GM12878 (cell line): Measurements from ENCODE around the gene TRAF5. TPM values are rescaled to one million over a fixed set of nuclear protein-coding genes. Genes with fewer than 3 reads are reported as not detected.

Source experiments
- ATF3 ChIP-seq: IDR thresholded peaks from 2 replicates; pipeline ENCODE4 v1.6.1; 2011; ENCODE audit warnings: low read depth, mild to moderate bottlenecking, low read length, moderate library complexity, borderline replicate concordance; ENCODE audit errors: extremely low read depth
- BACH1 ChIP-seq: fragments of 450-650 bp; IDR thresholded peaks from 2 replicates; pipeline ENCODE4 v1.6.1; 2017; ENCODE audit warnings: mild to moderate bottlenecking, borderline replicate concordance
- CBFB ChIP-seq: IDR thresholded peaks from 2 replicates; pipeline ENCODE4 v1.6.1; 2016; ENCODE audit warnings: antibody characterized with exemption, low read depth
- CHD1 ChIP-seq: IDR thresholded peaks from 2 replicates; pipeline ENCODE4 v1.6.1; 2012; ENCODE audit warnings: low read depth, low read length, improper control_type of control experiment
- CREB1 ChIP-seq: IDR thresholded peaks from 2 replicates; pipeline ENCODE4 v1.6.1; 2012; ENCODE audit warnings: low read depth, mild to moderate bottlenecking, inconsistent platforms
- CREM ChIP-seq: IDR thresholded peaks from 2 replicates; pipeline ENCODE4 v1.6.1; 2014; ENCODE audit warnings: antibody characterized with exemption, low read depth
- EP300 ChIP-seq, 2 experiments: fragments of 150-350 bp in 1 of 2; IDR thresholded peaks; 2 replicates each; pipeline ENCODE4 v1.6.1; 2011 to 2012; ENCODE audit warnings: low read depth in 2 of 2, low read length in 2 of 2, borderline replicate concordance in 1 of 2, improper control_type of control experiment in 1 of 2, inconsistent platforms in 1 of 2; ENCODE audit not compliant: control insufficient read depth in 1 of 2
- FOXK2 ChIP-seq: fragments of 450-650 bp; IDR thresholded peaks from 2 replicates; pipeline ENCODE4 v1.6.1; 2017; ENCODE audit warnings: mild to moderate bottlenecking, moderate library complexity
- GATAD2B ChIP-seq: fragments of 450-650 bp; conservative IDR thresholded peaks from 2 replicates; pipeline ENCODE4 v1.6.1; 2017; ENCODE audit warnings: low read depth, mild to moderate bottlenecking, moderate library complexity
- IRF4 ChIP-seq: IDR thresholded peaks from 2 replicates; pipeline ENCODE4 v1.6.1; 2011; ENCODE audit warnings: low read depth, low read length
- MTA2 ChIP-seq: fragments of 450-650 bp; IDR thresholded peaks from 2 replicates; pipeline ENCODE4 v1.6.1; 2016; ENCODE audit warnings: low read depth, mild to moderate bottlenecking, moderate library complexity
- MXI1 ChIP-seq: fragments of 150-350 bp; IDR thresholded peaks from 2 replicates; pipeline ENCODE4 v1.6.1; 2011; ENCODE audit warnings: low read depth, mild to moderate bottlenecking, inconsistent platforms, low read length, improper control_type of control experiment
- PAX5 ChIP-seq: IDR thresholded peaks from 2 replicates; pipeline ENCODE4 v1.6.1; 2011; ENCODE audit warnings: low read depth, low read length, borderline replicate concordance
- RAD21 ChIP-seq: IDR thresholded peaks from 2 replicates; pipeline ENCODE4 v1.6.1; 2011; ENCODE audit warnings: mild to moderate bottlenecking, low read depth, low read length, moderate library complexity; ENCODE audit not compliant: insufficient read depth
- RUNX3 ChIP-seq: IDR thresholded peaks from 2 replicates; pipeline ENCODE4 v1.6.1; 2012; ENCODE audit warnings: low read length, inconsistent platforms
- STAT3 ChIP-seq: IDR thresholded peaks from 2 replicates; pipeline ENCODE4 v1.6.1; 2011; ENCODE audit warnings: low read depth, low read length, improper control_type of control experiment
- TAF1 ChIP-seq: IDR thresholded peaks from 2 replicates; pipeline ENCODE4 v1.6.1; 2011; ENCODE audit warnings: mild to moderate bottlenecking, low read depth, low read length, borderline replicate concordance
- TCF12 ChIP-seq: IDR thresholded peaks from 2 replicates; pipeline ENCODE4 v1.6.1; 2011; ENCODE audit warnings: low read depth, mild to moderate bottlenecking, low read length
- ZSCAN29 ChIP-seq: fragments of 450-650 bp; IDR thresholded peaks from 2 replicates; pipeline ENCODE4 v1.6.1; 2017; ENCODE audit warnings: mild to moderate bottlenecking, moderate library complexity
- polyA plus RNA-seq, 11 experiments: library from polyadenylated mRNA; depleted of rRNA in 4 of 11; unstranded in 6 of 11; stranded (reverse) in 5 of 11; fragments of >200 nt; fragmentation: Nextera tagmentation in 4 of 11; fragmentation: Illumina TruSeq in 1 of 11; extraction: Ambion mirVana in 4 of 11; extraction: Trizol in 1 of 11; gene quantifications; 1 replicate in 1 of 11; 2 replicates in 10 of 11; pipeline versions ENCODE4 v1.2.1 to v1.2.3, GENCODE V29; 2011 to 2016; ENCODE audit warnings: inconsistent platforms in 2 of 11, missing spikeins in 2 of 11, low read depth in 1 of 11
- total RNA-seq, 4 experiments: library from RNA; depleted of rRNA in 3 of 4; stranded (reverse); fragments of >200 nt in 3 of 4; fragmentation: Illumina TruSeq in 1 of 4; extraction: Trizol in 1 of 4; gene quantifications; 2 replicates each; pipeline versions ENCODE4 v1.2.1 to v1.2.3, GENCODE V29; 2013 to 2021
- TF ChIP-seq, protein P1 (sequence below): fragments of 450-650 bp; formaldehyde crosslinking; IDR thresholded peaks from 2 replicates; pipeline ENCODE4 v1.4.0; 2022; ENCODE audit warnings: mild to moderate bottlenecking, moderate library complexity
- TF ChIP-seq, protein P2 (sequence below): fragments of 450-650 bp; IDR thresholded peaks from 2 replicates; pipeline ENCODE4 v1.6.1; 2017; ENCODE audit warnings: low read depth, mild to moderate bottlenecking, moderate library complexity
- TF ChIP-seq, protein P3 (sequence below): IDR thresholded peaks from 2 replicates; pipeline ENCODE4 v1.6.1; 2011; ENCODE audit warnings: low read depth, low read length, improper control_type of control experiment, borderline replicate concordance
- TF ChIP-seq, protein P4 (sequence below): IDR thresholded peaks from 2 replicates; pipeline ENCODE4 v1.6.1; 2012; ENCODE audit warnings: low read depth, low read length, improper control_type of control experiment

The TRAF5 gene
- total and polyA plus RNA-seq, 10 of the 15 experiments (the other 5 are each of a cell fraction or from before 2014, with no cell fraction given): 10.6 to 36.5 (median 26.3) TPM

DNA sequence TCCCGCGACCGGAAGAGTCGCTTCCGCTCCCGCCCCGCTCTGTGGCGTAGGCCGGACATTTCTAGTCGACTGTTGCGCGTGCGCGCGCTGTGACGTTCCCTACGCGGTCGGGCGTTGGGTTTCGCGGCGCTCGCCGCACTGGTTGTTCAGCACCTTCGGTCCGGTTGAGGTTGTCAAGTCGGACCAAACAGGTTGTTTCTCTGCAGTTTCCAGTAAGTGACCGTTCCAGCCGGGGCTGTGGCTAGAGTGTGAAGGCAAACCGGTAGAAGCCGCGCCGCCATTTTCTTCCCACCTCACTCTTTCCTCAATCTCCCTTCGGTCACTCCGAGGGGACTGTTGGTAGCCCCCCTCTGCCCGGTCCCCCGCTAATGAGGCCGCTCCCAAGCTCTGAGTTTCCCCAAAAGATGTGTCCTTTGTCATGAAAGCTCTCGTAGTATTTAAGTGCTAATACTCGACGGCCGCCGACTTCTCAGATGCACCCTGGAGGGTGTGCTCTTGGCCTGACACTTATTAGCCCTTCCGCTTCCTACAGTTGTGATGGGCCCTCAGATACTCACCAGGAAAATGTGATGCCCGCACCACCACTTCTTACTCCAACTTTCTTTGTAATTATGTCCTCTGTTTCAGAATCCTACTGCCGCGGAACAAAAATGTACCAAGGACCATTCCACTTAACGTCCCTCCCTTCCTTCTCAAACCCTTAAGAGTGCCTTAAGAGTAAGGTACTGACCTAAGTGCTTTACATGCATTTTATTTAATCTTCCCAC is 56.3 kb downstream of the TRAF5 start (continued):
- TF ChIP-seq, protein P1, sequence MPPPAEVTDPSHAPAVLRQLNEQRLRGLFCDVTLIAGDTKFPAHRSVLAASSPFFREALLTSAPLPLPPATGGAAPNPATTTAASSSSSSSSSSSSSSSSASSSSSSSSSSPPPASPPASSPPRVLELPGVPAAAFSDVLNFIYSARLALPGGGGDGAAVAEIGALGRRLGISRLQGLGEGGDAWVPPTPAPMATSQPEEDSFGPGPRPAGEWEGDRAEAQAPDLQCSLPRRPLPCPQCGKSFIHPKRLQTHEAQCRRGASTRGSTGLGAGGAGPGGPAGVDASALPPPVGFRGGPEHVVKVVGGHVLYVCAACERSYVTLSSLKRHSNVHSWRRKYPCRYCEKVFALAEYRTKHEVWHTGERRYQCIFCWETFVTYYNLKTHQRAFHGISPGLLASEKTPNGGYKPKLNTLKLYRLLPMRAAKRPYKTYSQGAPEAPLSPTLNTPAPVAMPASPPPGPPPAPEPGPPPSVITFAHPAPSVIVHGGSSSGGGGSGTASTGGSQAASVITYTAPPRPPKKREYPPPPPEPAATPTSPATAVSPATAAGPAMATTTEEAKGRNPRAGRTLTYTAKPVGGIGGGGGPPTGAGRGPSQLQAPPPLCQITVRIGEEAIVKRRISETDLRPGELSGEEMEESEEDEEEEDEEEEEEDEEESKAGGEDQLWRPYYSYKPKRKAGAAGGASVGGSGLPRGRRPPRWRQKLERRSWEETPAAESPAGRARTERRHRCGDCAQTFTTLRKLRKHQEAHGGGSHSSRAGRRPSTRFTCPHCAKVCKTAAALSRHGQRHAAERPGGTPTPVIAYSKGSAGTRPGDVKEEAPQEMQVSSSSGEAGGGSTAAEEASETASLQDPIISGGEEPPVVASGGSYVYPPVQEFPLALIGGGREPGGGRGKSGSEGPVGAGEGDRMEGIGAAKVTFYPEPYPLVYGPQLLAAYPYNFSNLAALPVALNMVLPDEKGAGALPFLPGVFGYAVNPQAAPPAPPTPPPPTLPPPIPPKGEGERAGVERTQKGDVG (CRISPR knock-in tag): no peak
- TF ChIP-seq, protein P2, sequence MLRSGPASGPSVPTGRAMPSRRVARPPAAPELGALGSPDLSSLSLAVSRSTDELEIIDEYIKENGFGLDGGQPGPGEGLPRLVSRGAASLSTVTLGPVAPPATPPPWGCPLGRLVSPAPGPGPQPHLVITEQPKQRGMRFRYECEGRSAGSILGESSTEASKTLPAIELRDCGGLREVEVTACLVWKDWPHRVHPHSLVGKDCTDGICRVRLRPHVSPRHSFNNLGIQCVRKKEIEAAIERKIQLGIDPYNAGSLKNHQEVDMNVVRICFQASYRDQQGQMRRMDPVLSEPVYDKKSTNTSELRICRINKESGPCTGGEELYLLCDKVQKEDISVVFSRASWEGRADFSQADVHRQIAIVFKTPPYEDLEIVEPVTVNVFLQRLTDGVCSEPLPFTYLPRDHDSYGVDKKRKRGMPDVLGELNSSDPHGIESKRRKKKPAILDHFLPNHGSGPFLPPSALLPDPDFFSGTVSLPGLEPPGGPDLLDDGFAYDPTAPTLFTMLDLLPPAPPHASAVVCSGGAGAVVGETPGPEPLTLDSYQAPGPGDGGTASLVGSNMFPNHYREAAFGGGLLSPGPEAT: 0 out of 2 replicates have a peak, but pooled peaks have one; percentile 62
- peak; percentile 48; the same call in 1 of the 2 replicates for TF ChIP-seq PAX5
- TF ChIP-seq RAD21: no peak
- TF ChIP-seq CREB1: peak; percentile 87
- TF ChIP-seq, protein P3, sequence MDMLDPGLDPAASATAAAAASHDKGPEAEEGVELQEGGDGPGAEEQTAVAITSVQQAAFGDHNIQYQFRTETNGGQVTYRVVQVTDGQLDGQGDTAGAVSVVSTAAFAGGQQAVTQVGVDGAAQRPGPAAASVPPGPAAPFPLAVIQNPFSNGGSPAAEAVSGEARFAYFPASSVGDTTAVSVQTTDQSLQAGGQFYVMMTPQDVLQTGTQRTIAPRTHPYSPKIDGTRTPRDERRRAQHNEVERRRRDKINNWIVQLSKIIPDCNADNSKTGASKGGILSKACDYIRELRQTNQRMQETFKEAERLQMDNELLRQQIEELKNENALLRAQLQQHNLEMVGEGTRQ: no peak
- no peak for TF ChIP-seq MTA2
- peak; percentile 86 for TF ChIP-seq CBFB
- TF ChIP-seq, protein P4, sequence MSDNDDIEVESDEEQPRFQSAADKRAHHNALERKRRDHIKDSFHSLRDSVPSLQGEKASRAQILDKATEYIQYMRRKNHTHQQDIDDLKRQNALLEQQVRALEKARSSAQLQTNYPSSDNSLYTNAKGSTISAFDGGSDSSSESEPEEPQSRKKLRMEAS: no peak
- TF ChIP-seq EP300 (IDR thresholded peaks at IDR 0.05; ENCODE audit: borderline replicate concordance in 1 of 2, control insufficient read depth in 1 of 2, low read depth in 2 of 2, low read length in 2 of 2): no peak; a peak in 1 of 4 replicates
- no peak for TF ChIP-seq CHD1
- peak; percentile 81 for TF ChIP-seq CREM
- peak; percentile 66; the same call in 1 of the 2 replicates for TF ChIP-seq GATAD2B
- no peak for TF ChIP-seq ATF3
- peak; percentile 83 for TF ChIP-seq BACH1
- TF ChIP-seq FOXK2: no peak
- TF ChIP-seq RUNX3: peak; percentile 80
- TF ChIP-seq TCF12: no peak
- no peak for TF ChIP-seq ZSCAN29
- no peak for TF ChIP-seq STAT3
- TF ChIP-seq IRF4: no peak
- 0 out of 2 replicates have a peak, but pooled peaks have one; percentile 13 for TF ChIP-seq MXI1
- peak; percentile 82 for TF ChIP-seq TAF1
